HEK293 (cell line): ENCODE measurements around the gene RAD50.

ENCODE experiments used
- CTCF ChIA-PET: fragments of 350-600 bp; formaldehyde crosslinking; extraction: SDS; loops from one replicate; lab custom pipeline; 2021; ENCODE audit warnings: antibody characterized with exemption; lab: Yijun Ruan, JAX
- POLR2A ChIA-PET: fragments of 300-600 bp; formaldehyde crosslinking; extraction: SDS; loops from one replicate; lab custom pipeline; 2020; ENCODE audit warnings: antibody characterized with exemption, inconsistent platforms; lab: Yijun Ruan, JAX
- H3K27ac ChIP-seq: fragments of 200-500 bp; sonication (Bioruptor generic); 2 replicates; pipeline ENCODE4 v1.5.1; 2014; ENCODE audit warnings: low read depth, low read length, control low read depth, inconsistent platforms; ENCODE audit errors: extremely low read depth
- H3K36me3 ChIP-seq, 2 experiments: fragments of 200-500 bp in 1 of 2; sonication (Bioruptor generic) in 1 of 2; 1 replicate in 1 of 2; 2 replicates in 1 of 2; pipeline ENCODE4 v1.5.1; 2014 to 2017; ENCODE audit warnings: inconsistent platforms in 2 of 2, low read length in 2 of 2; ENCODE audit not compliant: control insufficient read depth in 2 of 2, insufficient read depth in 1 of 2
- H3K4me1 ChIP-seq: fragments of 200-500 bp; sonication (Bioruptor generic); 2 replicates; pipeline ENCODE4 v1.5.1; 2014; ENCODE audit warnings: mild to moderate bottlenecking, low read length, inconsistent platforms; ENCODE audit not compliant: control insufficient read depth, insufficient read depth
- H3K4me3 ChIP-seq: 2 replicates; pipeline ENCODE4 v1.5.1; 2011; ENCODE audit warnings: low read depth, mild to moderate bottlenecking, control low read depth, low read length, moderate library complexity
- H3K9me3 ChIP-seq: fragments of 200-500 bp; sonication (Bioruptor generic); 2 replicates; pipeline ENCODE4 v1.5.1; 2014; ENCODE audit warnings: low read depth, low read length, inconsistent platforms; ENCODE audit not compliant: control insufficient read depth, insufficient read depth
- ELK4 ChIP-seq: IDR thresholded peaks from 2 replicates; pipeline ENCODE4 v1.6.1; 2011; ENCODE audit warnings: mild to moderate bottlenecking, low read depth, low read length, borderline replicate concordance
- MEIS1 ChIP-seq: sonication (generic); formaldehyde crosslinking; IDR thresholded peaks from 2 replicates; pipeline ENCODE4 v1.8.1; 2022; ENCODE audit warnings: missing genetic modification reagents, mild to moderate bottlenecking, borderline replicate concordance
- PATZ1 ChIP-seq: fragments of 450-650 bp; formaldehyde crosslinking; IDR thresholded peaks from 2 replicates; pipeline ENCODE4 v1.5.1; 2016; ENCODE audit warnings: missing biosample characterization, missing genetic modification characterization
- PRDM6 ChIP-seq: fragments of 450-650 bp; formaldehyde crosslinking; IDR thresholded peaks from 2 replicates; pipeline ENCODE4 v1.5.1; 2017; ENCODE audit warnings: missing biosample characterization, missing genetic modification characterization
- SP3 ChIP-seq: fragments of 450-650 bp; formaldehyde crosslinking; IDR thresholded peaks from 2 replicates; pipeline ENCODE4 v1.5.1; 2016; ENCODE audit warnings: missing biosample characterization, missing genetic modification characterization
- ZBTB49 ChIP-seq: fragments of 450-650 bp; formaldehyde crosslinking; IDR thresholded peaks from 2 replicates; pipeline ENCODE4 v1.5.1; 2016; ENCODE audit warnings: missing biosample characterization, missing genetic modification characterization, low read depth
- ZFP37 ChIP-seq: fragments of 450-650 bp; formaldehyde crosslinking; IDR thresholded peaks from 2 replicates; pipeline ENCODE4 v1.5.1; 2016; ENCODE audit warnings: missing biosample characterization, missing genetic modification characterization
- ZNF10 ChIP-seq: fragments of 450-650 bp; formaldehyde crosslinking; IDR thresholded peaks from 2 replicates; pipeline ENCODE4 v1.5.1; 2017; ENCODE audit warnings: missing biosample characterization, missing genetic modification characterization
- ZNF112 ChIP-seq: fragments of 450-650 bp; formaldehyde crosslinking; IDR thresholded peaks from 2 replicates; pipeline ENCODE4 v1.5.0; 2017; ENCODE audit warnings: missing biosample characterization, missing genetic modification characterization
- ZNF146 ChIP-seq: fragments of 450-650 bp; formaldehyde crosslinking; IDR thresholded peaks from 2 replicates; pipeline ENCODE4 v1.5.1; 2016; ENCODE audit warnings: missing biosample characterization, missing genetic modification characterization
- ZNF155 ChIP-seq: fragments of 450-650 bp; formaldehyde crosslinking; IDR thresholded peaks from 2 replicates; pipeline ENCODE4 v1.5.1; 2016; ENCODE audit warnings: missing biosample characterization, missing genetic modification characterization
- ZNF202 ChIP-seq: fragments of 450-650 bp; formaldehyde crosslinking; IDR thresholded peaks from 2 replicates; pipeline ENCODE4 v1.5.1; 2016; ENCODE audit warnings: missing biosample characterization, missing genetic modification characterization, borderline replicate concordance
- ZNF23 ChIP-seq: fragments of 450-650 bp; formaldehyde crosslinking; IDR thresholded peaks from 2 replicates; pipeline ENCODE4 v1.5.1; 2016; ENCODE audit warnings: missing biosample characterization, missing genetic modification characterization, borderline replicate concordance
- ZNF24 ChIP-seq: fragments of 450-650 bp; formaldehyde crosslinking; IDR thresholded peaks from 2 replicates; pipeline ENCODE4 v1.5.1; 2016; ENCODE audit warnings: missing biosample characterization, missing genetic modification characterization
- ZNF302 ChIP-seq: fragments of 450-650 bp; formaldehyde crosslinking; IDR thresholded peaks from 2 replicates; pipeline ENCODE4 v1.5.1; 2016; ENCODE audit warnings: missing biosample characterization, missing genetic modification characterization, low read depth
- ZNF350 ChIP-seq: fragments of 450-650 bp; formaldehyde crosslinking; IDR thresholded peaks from 2 replicates; pipeline ENCODE4 v1.5.0; 2017; ENCODE audit warnings: missing biosample characterization, mild to moderate bottlenecking, missing genetic modification characterization
- ZNF366 ChIP-seq: fragments of 450-650 bp; formaldehyde crosslinking; conservative IDR thresholded peaks from 2 replicates; pipeline ENCODE4 v1.5.1; 2016; ENCODE audit warnings: missing biosample characterization, missing genetic modification characterization
- ZNF391 ChIP-seq: fragments of 450-650 bp; formaldehyde crosslinking; IDR thresholded peaks from 2 replicates; pipeline ENCODE4 v1.5.1; 2016; ENCODE audit warnings: low read depth, missing biosample characterization, missing genetic modification characterization, borderline replicate concordance
- ZNF404 ChIP-seq: fragments of 450-650 bp; formaldehyde crosslinking; IDR thresholded peaks from 2 replicates; pipeline ENCODE4 v1.5.1; 2017; ENCODE audit warnings: missing biosample characterization, missing genetic modification characterization
- ZNF426 ChIP-seq: fragments of 450-650 bp; formaldehyde crosslinking; IDR thresholded peaks from 2 replicates; pipeline ENCODE4 v1.5.1; 2017; ENCODE audit warnings: missing biosample characterization, missing genetic modification characterization, mild to moderate bottlenecking, inconsistent platforms, moderate library complexity
- ZNF548 ChIP-seq: fragments of 450-650 bp; formaldehyde crosslinking; IDR thresholded peaks from 2 replicates; pipeline ENCODE4 v1.5.1; 2016; ENCODE audit warnings: missing biosample characterization, missing genetic modification characterization
- ZNF555 ChIP-seq: fragments of 450-650 bp; formaldehyde crosslinking; conservative IDR thresholded peaks from 2 replicates; pipeline ENCODE4 v1.5.1; 2017; ENCODE audit warnings: missing biosample characterization, mild to moderate bottlenecking, missing genetic modification characterization, inconsistent platforms
- ZNF558 ChIP-seq: fragments of 450-650 bp; formaldehyde crosslinking; IDR thresholded peaks from 2 replicates; pipeline ENCODE4 v1.5.1; 2016; ENCODE audit warnings: missing biosample characterization, missing genetic modification characterization
- ZNF560 ChIP-seq: fragments of 450-650 bp; formaldehyde crosslinking; IDR thresholded peaks from 2 replicates; pipeline ENCODE4 v1.5.1; 2017; ENCODE audit warnings: missing biosample characterization, missing genetic modification characterization, borderline replicate concordance
- ZNF571 ChIP-seq: fragments of 450-650 bp; formaldehyde crosslinking; IDR thresholded peaks from 2 replicates; pipeline ENCODE4 v1.5.0; 2017; ENCODE audit warnings: missing biosample characterization, missing genetic modification characterization
- ZNF580 ChIP-seq: fragments of 450-650 bp; formaldehyde crosslinking; IDR thresholded peaks from 2 replicates; pipeline ENCODE4 v1.5.1; 2016; ENCODE audit warnings: missing biosample characterization, missing genetic modification characterization
- ZNF585B ChIP-seq: fragments of 450-650 bp; formaldehyde crosslinking; IDR thresholded peaks from 2 replicates; pipeline ENCODE4 v1.5.1; 2016; ENCODE audit warnings: missing biosample characterization, missing genetic modification characterization
- ZNF776 ChIP-seq: fragments of 450-650 bp; formaldehyde crosslinking; IDR thresholded peaks from 2 replicates; pipeline ENCODE4 v1.5.0; 2017; ENCODE audit warnings: missing biosample characterization, missing genetic modification characterization, borderline replicate concordance
- ZNF777 ChIP-seq: fragments of 450-650 bp; formaldehyde crosslinking; IDR thresholded peaks from 2 replicates; pipeline ENCODE4 v1.5.1; 2017; ENCODE audit warnings: missing biosample characterization, missing genetic modification characterization, borderline replicate concordance

The RAD50 gene

GRCh38 chr5:132608107-132608506 lies 51.3 kb downstream of the RAD50 start:
- ChIA-PET CTCF (no interaction called here), POLR2A (no interaction called here)
- peaks cover 38 to 70% of the 10 kb centered on the region in 2 experiments for H3K36me3 ChIP-seq

GRCh38 chr5:132611965-132612364 lies 55.2 kb downstream of the RAD50 start:
- TF ChIP-seq ZNF404 (tag by site-specific recombination): no peak
- TF ChIP-seq ZNF146: peak; percentile 89; the same call in 1 of the 2 replicates
- no peak for TF ChIP-seq ZNF155 (tag by site-specific recombination)
- TF ChIP-seq ZNF426: no peak
- peak; percentile 25; the same call in 1 of the 2 replicates for TF ChIP-seq ZNF580 (tag by site-specific recombination)
- TF ChIP-seq PATZ1: no peak
- TF ChIP-seq ZBTB49 (tag by site-specific recombination): no peak
- TF ChIP-seq ZNF10 (tag by site-specific recombination): peak; percentile 64; the same call in 1 of the 2 replicates
- no peak for TF ChIP-seq ELK4
- TF ChIP-seq MEIS1 (CRISPR knock-in tag): no peak
- ChIA-PET POLR2A (no interaction called here), CTCF (no interaction called here)
- Histone ChIP-seq H3K4me1 (no peaks in the 10 kb centered on the region), H3K9me3 (no peaks in the 10 kb centered on the region), H3K27ac (no peak overlapping the region), H3K36me3 (peaks cover 27 to 73% of the 10 kb centered on the region in 2 experiments), H3K4me3 (no peak overlapping the region)

More at GRCh38 chr5:132608107-132608506, 51.3 kb downstream of the RAD50 start:
- no peaks in the 10 kb centered on the region for H3K4me1 ChIP-seq
- TF ChIP-seq ZNF23 (tag by site-specific recombination) (no peak), ZNF777 (tag by site-specific recombination) (no peak), ZNF558 (no peak), ZNF391 (tag by site-specific recombination) (no peak), ZNF560 (tag by site-specific recombination) (no peak), ZNF555 (tag by site-specific recombination) (no peak), ZNF366 (tag by site-specific recombination) (no peak), ZNF571 (tag by site-specific recombination) (no peak), ZFP37 (no peak), ZNF776 (tag by site-specific recombination) (no peak), ZNF350 (tag by site-specific recombination) (no peak), ZNF585B (tag by site-specific recombination) (no peak), PRDM6 (tag by site-specific recombination) (no peak), ZNF24 (tag by site-specific recombination) (no peak), ZNF112 (tag by site-specific recombination) (no peak), ZNF548 (tag by site-specific recombination) (no peak), ZNF302 (tag by site-specific recombination) (no peak), SP3 (tag by site-specific recombination) (no peak), ZNF202 (tag by site-specific recombination) (no peak), ZNF155 (tag by site-specific recombination) (no peak)
- no peak overlapping the region for H3K27ac ChIP-seq
- H3K4me3 ChIP-seq: no peak overlapping the region
- no peaks in the 10 kb centered on the region for H3K9me3 ChIP-seq
